SJCRH30 (cell line): ENCODE results near the gene KASH5. TPM values are rescaled to one million over a fixed set of nuclear protein-coding genes. Genes with fewer than 3 reads are reported as not detected.
"Not testable (repeated sequence)": the region's sequence is repeated elsewhere in the genome, so short reads cannot be mapped to it uniquely, and the experiment has no call there.

ENCODE experiments used
- DNase-seq, 2 experiments: peaks; one replicate each; pipeline ENCODE4 v3.0.0-alpha.2; 2015 to 2020
- H3K27ac ChIP-seq: fragments of 250-450 bp; sonication (Bioruptor Pico); 2 replicates; pipeline ENCODE4 v1.5.1; 2020; ENCODE audit warnings: mild to moderate bottlenecking, moderate library complexity
- H3K27me3 ChIP-seq: fragments of 250-450 bp; sonication (Bioruptor Pico); 2 replicates; pipeline ENCODE4 v1.5.1; 2020; ENCODE audit warnings: mild to moderate bottlenecking, moderate library complexity
- H3K36me3 ChIP-seq: fragments of 250-450 bp; sonication (Bioruptor Pico); 2 replicates; pipeline ENCODE4 v1.5.1; 2020; ENCODE audit warnings: mild to moderate bottlenecking, moderate library complexity
- H3K4me1 ChIP-seq: fragments of 250-450 bp; sonication (Bioruptor Pico); 2 replicates; pipeline ENCODE4 v1.5.1; 2020; ENCODE audit warnings: mild to moderate bottlenecking, moderate library complexity
- H3K4me3 ChIP-seq: fragments of 250-450 bp; sonication (Bioruptor Pico); 2 replicates; pipeline ENCODE4 v1.5.1; 2020; ENCODE audit warnings: mild to moderate bottlenecking, moderate library complexity
- H3K9me3 ChIP-seq: fragments of 250-450 bp; sonication (Bioruptor Pico); replicated peaks from 2 replicates; pipeline ENCODE4 v1.5.1; 2020; ENCODE audit warnings: mild to moderate bottlenecking, moderate library complexity
- total RNA-seq: library from RNA; depleted of rRNA; stranded (reverse); fragments of >200 nt; shearing (Covaris generic); gene quantifications from 2 replicates; pipeline ENCODE4 v1.2.3, GENCODE V29; 2014; rRNA removed

The KASH5 gene
- total RNA-seq, 1 experiment from 2014 or later, result not detected

DNA sequence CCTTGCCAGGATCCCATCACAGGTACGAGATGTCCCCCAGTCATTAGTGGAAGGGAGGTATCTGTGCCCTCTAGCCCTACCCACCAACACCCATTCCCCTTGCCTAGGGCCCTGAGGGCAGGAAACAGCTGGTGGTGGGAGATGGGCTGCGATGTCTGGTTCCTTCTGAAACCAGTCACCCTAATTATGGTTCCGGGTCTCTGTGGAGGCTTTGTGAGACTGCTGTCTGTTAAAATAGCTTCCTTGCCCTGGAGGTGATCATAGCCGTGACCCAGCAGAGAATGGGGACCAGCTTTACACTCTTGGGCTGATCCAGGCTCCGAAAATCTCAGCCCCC, 70.5 kb downstream of the KASH5 start:
- H3K4me3 ChIP-seq, result no peak overlapping the region
- DNase-seq, result no peak
- no peaks in the 10 kb centered on the region; the same call in 1 of the 2 replicates for H3K4me1 ChIP-seq
- H3K36me3 ChIP-seq, result no peaks in the 10 kb centered on the region
- H3K27ac ChIP-seq, result no peak overlapping the region
- H3K9me3 ChIP-seq, result no peaks in the 10 kb centered on the region
- H3K27me3 ChIP-seq, result no peaks in the 10 kb centered on the region

DNA sequence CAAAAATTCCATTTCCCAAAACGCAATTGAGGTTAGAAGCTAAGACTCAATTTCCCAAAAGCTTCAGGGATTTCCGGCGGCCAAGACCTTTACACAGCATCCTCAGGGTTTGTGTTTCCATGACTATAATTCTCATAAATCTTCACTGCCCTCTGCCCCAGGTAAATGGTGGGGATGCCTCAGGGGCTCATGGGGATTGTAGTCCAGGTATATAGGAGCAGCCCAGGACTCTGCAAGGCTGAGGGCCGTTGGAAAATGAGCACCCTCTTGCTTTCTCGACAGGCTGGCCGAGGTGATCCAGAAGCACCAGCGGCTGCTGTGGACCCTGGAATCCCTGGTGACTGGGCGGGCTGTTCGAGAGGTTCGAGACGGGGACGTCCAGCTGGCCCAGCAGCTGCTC, 71.3 kb downstream of the KASH5 start:
- Histone ChIP-seq H3K27ac (no peak overlapping the region), H3K4me1 (no peaks in the 10 kb centered on the region), H3K4me3 (no peak overlapping the region), H3K27me3 (no peaks in the 10 kb centered on the region), H3K36me3 (no peaks in the 10 kb centered on the region), H3K9me3 (no peaks in the 10 kb centered on the region)
- DNase-seq, result no peak

DNA sequence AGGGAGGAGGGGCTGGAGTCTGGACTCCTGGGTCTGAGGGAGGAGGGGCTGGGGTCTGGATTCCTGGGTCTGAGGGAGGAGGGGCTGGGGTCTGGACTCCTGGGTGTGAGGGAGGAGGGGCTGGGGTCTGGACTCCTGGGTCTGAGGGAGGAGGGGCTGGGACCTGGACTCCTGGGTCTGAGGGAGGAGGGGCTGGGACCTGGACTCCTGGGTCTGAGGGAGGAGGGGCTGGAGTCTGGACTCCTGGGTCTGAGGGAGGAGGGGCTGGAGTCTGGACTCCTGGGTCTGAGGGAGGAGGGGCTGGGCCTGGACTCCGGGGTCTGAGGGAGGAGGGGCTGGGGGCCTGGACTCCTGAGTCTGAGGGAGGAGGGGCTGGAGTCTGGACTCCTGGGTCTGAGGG, 73.1 kb downstream of the KASH5 start:
- not testable (repeated sequence) for H3K4me1 ChIP-seq, H3K9me3 ChIP-seq, H3K27ac ChIP-seq, H3K27me3 ChIP-seq, H3K36me3 ChIP-seq, H3K4me3 ChIP-seq, DNase-seq

DNA sequence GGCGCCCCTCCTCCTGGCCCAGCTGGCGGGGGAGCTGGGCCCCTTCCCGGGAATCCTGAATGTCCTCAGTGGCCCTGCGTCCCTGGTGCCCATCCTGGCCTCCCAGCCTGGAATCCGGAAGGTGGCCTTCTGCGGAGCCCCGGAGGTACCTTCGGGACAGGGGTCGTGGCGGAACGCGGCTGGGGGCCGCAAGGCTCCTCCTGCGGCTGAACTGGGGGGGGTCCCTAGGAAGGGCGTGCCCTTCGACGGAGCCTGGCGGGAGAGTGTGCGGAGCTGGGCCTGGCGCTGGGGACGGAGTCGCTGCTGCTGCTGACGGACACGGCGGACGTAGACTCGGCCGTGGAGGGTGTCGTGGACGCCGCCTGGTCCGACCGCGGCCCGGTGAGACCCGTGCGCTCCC, 73.6 kb downstream of the KASH5 start:
- Histone ChIP-seq H3K27me3 (no peaks in the 10 kb centered on the region), H3K27ac (no peak overlapping the region), H3K9me3 (no peaks in the 10 kb centered on the region), H3K4me3 (no peak overlapping the region), H3K36me3 (no peaks in the 10 kb centered on the region), H3K4me1 (no peaks in the 10 kb centered on the region)
- DNase-seq, result no peak

DNA sequence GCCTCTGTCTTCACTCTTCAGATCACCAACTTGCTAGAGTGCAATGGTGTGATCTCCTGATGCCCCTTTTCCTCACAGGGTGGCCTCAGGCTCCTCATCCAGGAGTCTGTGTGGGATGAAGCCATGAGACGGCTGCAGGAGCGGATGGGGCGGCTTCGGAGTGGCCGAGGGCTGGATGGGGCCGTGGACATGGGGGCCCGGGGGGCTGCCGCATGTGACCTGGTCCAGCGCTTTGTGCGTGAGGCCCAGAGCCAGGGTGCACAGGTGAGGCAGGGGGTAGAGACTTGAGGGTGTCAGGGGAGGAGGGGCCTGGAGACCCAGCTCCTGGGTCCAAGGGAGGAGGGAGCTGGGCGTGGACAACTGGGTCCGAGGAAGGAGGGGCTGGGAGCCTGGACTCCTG, 74.4 kb downstream of the KASH5 start:
- H3K27ac ChIP-seq, result no peak overlapping the region
- no peaks in the 10 kb centered on the region for H3K9me3 ChIP-seq
- H3K36me3 ChIP-seq, result no peaks in the 10 kb centered on the region
- no peak for DNase-seq
- H3K4me1 ChIP-seq, result no peaks in the 10 kb centered on the region
- no peaks in the 10 kb centered on the region for H3K27me3 ChIP-seq
- H3K4me3 ChIP-seq, result no peak overlapping the region

DNA sequence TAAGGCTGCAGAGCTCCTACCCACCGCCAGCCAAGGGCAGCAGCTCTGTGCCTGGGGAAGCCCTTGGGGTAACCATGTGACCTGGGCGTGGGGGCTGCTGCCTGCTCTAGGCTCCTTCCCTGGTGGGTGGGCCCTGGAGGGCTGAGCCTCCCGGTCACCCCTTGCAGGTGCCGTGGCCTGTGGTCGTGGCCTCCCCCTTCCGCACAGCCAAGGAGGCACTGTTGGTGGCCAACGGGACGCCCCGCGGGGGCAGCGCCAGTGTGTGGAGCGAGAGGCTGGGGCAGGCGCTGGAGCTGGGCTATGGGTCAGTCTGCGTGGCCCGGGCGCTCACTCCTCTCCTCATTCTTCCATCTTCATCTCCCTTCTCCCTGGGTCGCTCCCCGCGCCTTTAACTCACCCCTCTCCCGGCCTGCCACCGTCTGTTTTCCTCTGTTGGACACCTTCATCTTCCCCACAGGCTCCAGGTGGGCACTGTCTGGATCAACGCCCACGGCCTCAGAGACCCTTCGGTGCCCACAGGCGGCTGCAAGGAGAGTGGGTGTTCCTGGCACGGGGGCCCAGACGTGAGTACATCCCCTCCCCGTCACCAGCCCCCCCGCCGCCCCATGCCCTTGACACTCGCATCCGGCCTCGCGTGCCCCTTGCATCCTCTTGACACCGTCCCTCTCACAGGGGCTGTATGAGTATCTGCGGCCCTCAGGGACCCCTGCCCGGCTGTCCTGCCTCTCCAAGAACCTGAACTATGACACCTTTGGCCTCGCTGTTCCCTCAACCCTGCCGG, 76.1 kb downstream of the KASH5 start:
- no peak for DNase-seq
- Histone ChIP-seq H3K27me3 (no peaks in the 10 kb centered on the region), H3K27ac (no peak overlapping the region)

DNA sequence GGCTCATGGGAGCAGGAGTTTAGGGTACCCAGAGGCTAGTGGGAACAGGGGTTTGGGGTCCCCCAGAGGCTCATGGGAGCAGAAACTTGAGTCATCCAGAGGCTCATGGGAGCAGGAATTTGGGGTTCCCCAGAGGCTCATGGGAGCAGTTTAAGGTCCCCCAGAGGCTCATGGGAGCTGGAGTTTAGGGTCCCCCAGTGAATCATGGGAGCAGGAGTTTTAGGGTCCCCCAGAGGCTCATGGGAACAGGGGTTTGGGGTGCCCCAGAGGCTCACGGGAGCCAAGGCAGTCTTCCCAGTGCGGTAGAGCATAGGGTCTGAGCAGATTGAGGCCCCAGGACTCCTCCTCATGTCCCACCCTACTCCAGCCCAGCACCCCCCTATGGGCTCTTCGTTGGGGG, 77.3 kb downstream of the KASH5 start:
- H3K27me3 ChIP-seq, result no peaks in the 10 kb centered on the region
- peaks cover 9% of the 10 kb centered on the region; the same call in 1 of the 2 replicates for H3K4me1 ChIP-seq
- no peak overlapping the region for H3K4me3 ChIP-seq
- no peak for DNase-seq
- H3K27ac ChIP-seq, result no peak overlapping the region
- no peaks in the 10 kb centered on the region for H3K9me3 ChIP-seq
- no peaks in the 10 kb centered on the region for H3K36me3 ChIP-seq

More for the DNA sequence above, 76.1 kb downstream of the KASH5 start:
- H3K9me3 ChIP-seq, result no peaks in the 10 kb centered on the region
- peaks cover 5% of the 10 kb centered on the region; the same call in 1 of the 2 replicates for H3K4me1 ChIP-seq
- H3K4me3 ChIP-seq, result no peak overlapping the region
- no peaks in the 10 kb centered on the region for H3K36me3 ChIP-seq

Other genes starting within 250 kb of the KASH5 start
- gene HRC, start 232.9 kb upstream of the KASH5 start, total RNA-seq, result 2.1 and 3.2 TPM in 2 replicates
- 1.2 and 1.8 TPM in 2 replicates for gene TRPM4, start 230.5 kb upstream of the KASH5 start, total RNA-seq
- gene SLC6A16, start 63.1 kb upstream of the KASH5 start, total RNA-seq, result 0.33 and 0.40 TPM in 2 replicates
- gene CD37, start 52.8 kb upstream of the KASH5 start, total RNA-seq, result not detected in 2 replicates
- gene TEAD2, start 25.8 kb upstream of the KASH5 start, total RNA-seq, result 72.1 and 72.3 TPM in 2 replicates
- 0.13 and 0.24 TPM in 2 replicates for gene DKKL1, start 24.4 kb upstream of the KASH5 start, total RNA-seq
- not detected in 2 replicates for gene PTH2, start 35.2 kb downstream of the KASH5 start, total RNA-seq
- gene GFY, start 37.1 kb downstream of the KASH5 start, total RNA-seq, result not detected in 2 replicates
- gene SLC17A7, start 53.3 kb downstream of the KASH5 start, total RNA-seq, result 0.18 TPM in 1 of 2 replicates, not detected in the other
- 68.4 and 83.4 TPM in 2 replicates for gene PIH1D1, start 63.6 kb downstream of the KASH5 start, total RNA-seq
- gene ALDH16A1, start 65.0 kb downstream of the KASH5 start, total RNA-seq, result 11.0 and 12.3 TPM in 2 replicates
- gene FLT3LG, start 86.0 kb downstream of the KASH5 start, total RNA-seq, result 0.61 and 1.0 TPM in 2 replicates
- gene RPL13A, start 99.4 kb downstream of the KASH5 start, total RNA-seq, result 3,376 and 3,926 TPM in 2 replicates
- gene RPS11, start 108.2 kb downstream of the KASH5 start, total RNA-seq, result 2,852 and 3,079 TPM in 2 replicates
- 25.0 and 26.6 TPM in 2 replicates for gene FCGRT, start 124.4 kb downstream of the KASH5 start, total RNA-seq
- 2.8 and 3.4 TPM in 2 replicates for gene RCN3, start 139.8 kb downstream of the KASH5 start, total RNA-seq
- gene NOSIP, start 192.3 kb downstream of the KASH5 start, total RNA-seq, result 54.2 and 66.5 TPM in 2 replicates
- gene PRRG2, start 193.1 kb downstream of the KASH5 start, total RNA-seq, result 0.51 and 0.58 TPM in 2 replicates
- gene PRR12, start 202.9 kb downstream of the KASH5 start, total RNA-seq, result 6.1 and 6.3 TPM in 2 replicates